GM18505 (cell line): Measurements from ENCODE around the gene PTPN6.
A peak's percentile ranks its signal among the peaks of the same experiment; 100 is the strongest.

Experiments used
- ATAC-seq: cut with Tn5 transposase; IDR thresholded peaks from one replicate; pipeline ENCODE4 v1.9.1; 2021; ENCODE audit not compliant: unreplicated experiment
- POLR2A ChIP-seq: IDR thresholded peaks from 4 replicates; pipeline ENCODE4 v1.6.1; 2011; ENCODE audit warnings: borderline replicate concordance; ENCODE audit not compliant: insufficient read depth, insufficient read length; ENCODE audit errors: extremely low read depth

The PTPN6 gene

GRCh38 chr12:6915789-6916285, 35.3 kb upstream of the PTPN6 start:
- TF ChIP-seq POLR2A = no peak
- no peak for ATAC-seq

- no peak for ATAC-seq
- TF ChIP-seq POLR2A = no peak
Observed at GRCh38 chr12:6916426-6917200, 34.5 kb upstream of the PTPN6 start.

GRCh38 chr12:6917491-6918231, 33.5 kb upstream of the PTPN6 start:
- no peak for TF ChIP-seq POLR2A
- ATAC-seq = no peak

GRCh38 chr12:6919588-6919987, 31.6 kb upstream of the PTPN6 start:
- no peak for ATAC-seq
- no peak for TF ChIP-seq POLR2A

- ATAC-seq = no peak
- no peak for TF ChIP-seq POLR2A
Observed at GRCh38 chr12:6921539-6921938, 29.6 kb upstream of the PTPN6 start.

GRCh38 chr12:6921996-6922946, 28.9 kb upstream of the PTPN6 start:
- TF ChIP-seq POLR2A = no peak
- no peak for ATAC-seq

- no peak for TF ChIP-seq POLR2A
- no peak for ATAC-seq
Observed at GRCh38 chr12:6923003-6923732, 28.0 kb upstream of the PTPN6 start.

- TF ChIP-seq POLR2A = peak; percentile 2
- ATAC-seq = no peak
Observed at GRCh38 chr12:6923851-6924250, 27.3 kb upstream of the PTPN6 start.

- no peak for ATAC-seq
Observed at GRCh38 chr12:6925239-6925539, 26.0 kb upstream of the PTPN6 start.

GRCh38 chr12:6925540-6926279, 25.4 kb upstream of the PTPN6 start:
- no peak for TF ChIP-seq POLR2A
- no peak for ATAC-seq

More at GRCh38 chr12:6925239-6925539, 26.0 kb upstream of the PTPN6 start:
- TF ChIP-seq POLR2A = no peak

- no peak for ATAC-seq
Observed at GRCh38 chr12:6927379-6928021, 23.7 kb upstream of the PTPN6 start, which contains the start of gene ATN1. Gene ATN1 (plus strand): TSS chr12:6927959. CDS start chr12:6934002, 6,043 bp downstream.

More at GRCh38 chr12:6927379-6928021, 23.7 kb upstream of the PTPN6 start, which contains the start of gene ATN1:
- TF ChIP-seq POLR2A = no peak
